Sigmoid colon (tissue), 4 donors: ENCODE data around the gene CLMP.

Source experiments
- EP300 ChIP-seq, 4 donors: sonication (generic); formaldehyde crosslinking; IDR thresholded peaks; one replicate each; pipeline ENCODE4 v1.6.1; 2017; ENCODE audit warnings: antibody characterized with exemption in 4 of 4
- POLR2A ChIP-seq, 2 donors: fragments of 450-650 bp; IDR thresholded peaks; one replicate each; pipeline ENCODE4 v1.6.1; 2016; ENCODE audit warnings: antibody characterized with exemption in 2 of 2, mild to moderate bottlenecking in 2 of 2, moderate library complexity in 2 of 2
- POLR2AphosphoS5 ChIP-seq, 4 donors: sonication (generic); formaldehyde crosslinking; IDR thresholded peaks; one replicate each; pipeline ENCODE4 v1.6.1; 2017; ENCODE audit warnings: antibody characterized with exemption in 4 of 4
- TF ChIP-seq, protein P1 (sequence below), 4 experiments: fragments of 450-650 bp in 3 of 4; fragments of 200-600 bp in 1 of 4; IDR thresholded peaks; one replicate each; pipeline ENCODE4 v1.5.1; 2016 to 2019; ENCODE audit warnings: antibody characterized with exemption in 4 of 4, mild to moderate bottlenecking in 3 of 4, moderate library complexity in 2 of 4

- TF ChIP-seq POLR2AphosphoS5 (IDR thresholded peaks at IDR 0.05) (no peak), POLR2A (IDR thresholded peaks at IDR 0.05) (no peak), EP300 (IDR thresholded peaks at IDR 0.05) (no peak)
- TF ChIP-seq, protein P1, sequence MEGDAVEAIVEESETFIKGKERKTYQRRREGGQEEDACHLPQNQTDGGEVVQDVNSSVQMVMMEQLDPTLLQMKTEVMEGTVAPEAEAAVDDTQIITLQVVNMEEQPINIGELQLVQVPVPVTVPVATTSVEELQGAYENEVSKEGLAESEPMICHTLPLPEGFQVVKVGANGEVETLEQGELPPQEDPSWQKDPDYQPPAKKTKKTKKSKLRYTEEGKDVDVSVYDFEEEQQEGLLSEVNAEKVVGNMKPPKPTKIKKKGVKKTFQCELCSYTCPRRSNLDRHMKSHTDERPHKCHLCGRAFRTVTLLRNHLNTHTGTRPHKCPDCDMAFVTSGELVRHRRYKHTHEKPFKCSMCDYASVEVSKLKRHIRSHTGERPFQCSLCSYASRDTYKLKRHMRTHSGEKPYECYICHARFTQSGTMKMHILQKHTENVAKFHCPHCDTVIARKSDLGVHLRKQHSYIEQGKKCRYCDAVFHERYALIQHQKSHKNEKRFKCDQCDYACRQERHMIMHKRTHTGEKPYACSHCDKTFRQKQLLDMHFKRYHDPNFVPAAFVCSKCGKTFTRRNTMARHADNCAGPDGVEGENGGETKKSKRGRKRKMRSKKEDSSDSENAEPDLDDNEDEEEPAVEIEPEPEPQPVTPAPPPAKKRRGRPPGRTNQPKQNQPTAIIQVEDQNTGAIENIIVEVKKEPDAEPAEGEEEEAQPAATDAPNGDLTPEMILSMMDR (IDR thresholded peaks at IDR 0.05) = no peak
These were observed 36.7 kb downstream of the CLMP start for GRCh38 chr11:123158033-123159003.
